HG03135 (cell line): ENCODE data around the gene TOR1B.
"Not testable (repeated sequence)": the region's sequence is repeated elsewhere in the genome, so short reads cannot be mapped to it uniquely, and the experiment has no call there.

Source experiments
- ATAC-seq: cut with Tn5 transposase; IDR thresholded peaks from one replicate; pipeline ENCODE4 v1.9.1; 2021; ENCODE audit warnings: mild to moderate bottlenecking, moderate library complexity; ENCODE audit not compliant: unreplicated experiment

The TOR1B gene

GRCh38 chr9:129776096-129776495 lies 26.9 kb upstream of the TOR1B start:
- not testable (repeated sequence) for ATAC-seq

GRCh38 chr9:129776566-129776937 lies 26.4 kb upstream of the TOR1B start:
- ATAC-seq: no peak

- no peak for ATAC-seq
These were observed 25.8 kb upstream of the TOR1B start for GRCh38 chr9:129776938-129777768.

- ATAC-seq: no peak
These were observed 25.2 kb upstream of the TOR1B start for GRCh38 chr9:129777769-129778130.

- ATAC-seq: no peak
These were observed 24.5 kb upstream of the TOR1B start for GRCh38 chr9:129778469-129778868.

- ATAC-seq: no peak
These were observed 23.3 kb upstream of the TOR1B start for GRCh38 chr9:129779560-129780190.

GRCh38 chr9:129781131-129781530 lies 21.9 kb upstream of the TOR1B start:
- ATAC-seq: no peak

GRCh38 chr9:129781981-129782380 lies 21.0 kb upstream of the TOR1B start:
- no peak for ATAC-seq

GRCh38 chr9:129783516-129784361 lies 19.2 kb upstream of the TOR1B start:
- ATAC-seq: no peak

GRCh38 chr9:129784970-129785369 lies 18.0 kb upstream of the TOR1B start:
- ATAC-seq: not testable (repeated sequence)

GRCh38 chr9:129785866-129786265 lies 17.1 kb upstream of the TOR1B start:
- no peak for ATAC-seq

GRCh38 chr9:129786481-129786880 lies 16.5 kb upstream of the TOR1B start:
- no peak for ATAC-seq

GRCh38 chr9:129794549-129794948 lies 8.4 kb upstream of the TOR1B start:
- ATAC-seq: no peak

- ATAC-seq: not testable (repeated sequence)
These were observed 7.0 kb upstream of the TOR1B start for GRCh38 chr9:129796029-129796428.

- ATAC-seq: no peak
These were observed 4.0 kb upstream of the TOR1B start for GRCh38 chr9:129798973-129799372.

GRCh38 chr9:129801504-129801903 lies 1.5 kb upstream of the TOR1B start:
- no peak for ATAC-seq

- ATAC-seq: peak; percentile 12
These were observed 684 bp downstream of the TOR1B start for GRCh38 chr9:129803676-129804060.

GRCh38 chr9:129806061-129806460 lies 3.1 kb downstream of the TOR1B start:
- ATAC-seq: no peak

- ATAC-seq: no peak
These were observed 6.4 kb downstream of the TOR1B start for GRCh38 chr9:129809346-129809745.

- ATAC-seq: no peak
These were observed 7.1 kb downstream of the TOR1B start for GRCh38 chr9:129810116-129810515.

GRCh38 chr9:129810788-129811187 lies 7.8 kb downstream of the TOR1B start:
- ATAC-seq: no peak

GRCh38 chr9:129811967-129812363 lies 9.0 kb downstream of the TOR1B start:
- no peak for ATAC-seq
